Mucosa of rectum (tissue), 2 donors: ENCODE data around the gene GRIP2.
A peak's percentile ranks its signal among the peaks of the same experiment; 100 is the strongest.

Source experiments
- H3K27ac ChIP-seq, 2 donors: one replicate each; pipeline ENCODE4 v1.7.0; 2013; ENCODE audit warnings: inconsistent platforms in 2 of 2, low read depth in 2 of 2, low read length in 2 of 2
- H3K27me3 ChIP-seq, 2 donors: one replicate each; pipeline ENCODE4 v1.7.0; 2013; ENCODE audit warnings: low read length in 2 of 2; ENCODE audit not compliant: control insufficient read depth in 2 of 2, insufficient read depth in 2 of 2
- H3K36me3 ChIP-seq, 2 donors: one replicate each; pipeline ENCODE4 v1.7.0; 2013; ENCODE audit warnings: low read length in 2 of 2; ENCODE audit not compliant: control insufficient read depth in 2 of 2, insufficient read depth in 2 of 2
- H3K4me1 ChIP-seq, 2 donors: one replicate each; pipeline ENCODE4 v1.7.0; 2013; ENCODE audit warnings: low read length in 2 of 2, mild to moderate bottlenecking in 1 of 2; ENCODE audit not compliant: control insufficient read depth in 2 of 2, insufficient read depth in 2 of 2
- H3K4me3 ChIP-seq, 2 donors: one replicate each; pipeline ENCODE4 v1.7.0; 2013; ENCODE audit warnings: low read length in 2 of 2
- H3K9ac ChIP-seq, 2 donors: one replicate each; pipeline ENCODE4 v1.7.0; 2013; ENCODE audit warnings: low read length in 2 of 2, low read depth in 1 of 2, mild to moderate bottlenecking in 1 of 2
- H3K9me3 ChIP-seq, 2 donors: one replicate each; pipeline ENCODE4 v1.7.0; 2013; ENCODE audit warnings: low read length in 2 of 2; ENCODE audit not compliant: control insufficient read depth in 2 of 2
- donor health status: healthy.
- donor health status: Normal muscosa, but diverticular disease.

GRIP2 gene

DNA sequence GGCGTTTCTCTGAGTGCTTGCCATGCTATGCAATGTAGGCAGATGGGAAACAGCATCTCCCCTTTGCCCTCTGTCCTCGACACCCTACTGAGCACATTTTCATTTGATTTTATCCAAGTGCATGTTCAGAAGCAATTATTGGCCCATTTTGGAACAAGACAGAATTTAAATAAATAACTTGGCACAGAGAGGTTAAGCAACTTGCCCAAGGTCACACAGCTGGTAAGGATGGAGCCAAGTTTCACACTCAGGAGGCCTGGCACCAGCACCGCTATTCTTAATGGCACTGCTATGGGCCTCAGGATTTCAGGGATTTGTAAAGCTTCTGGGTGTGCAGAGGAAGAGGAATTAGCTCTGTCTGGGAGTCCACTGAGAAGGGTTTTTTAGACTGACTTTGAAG, 2.5 kb upstream of the GRIP2 start:
- Histone ChIP-seq H3K27me3 (no peaks in the 10 kb centered on the region), H3K27ac (no peak overlapping the region), H3K36me3 (no peaks in the 10 kb centered on the region), H3K4me1 (no peaks in the 10 kb centered on the region), H3K4me3 (no peak overlapping the region), H3K9me3 (no peaks in the 10 kb centered on the region), H3K9ac (no peak overlapping the region)

DNA sequence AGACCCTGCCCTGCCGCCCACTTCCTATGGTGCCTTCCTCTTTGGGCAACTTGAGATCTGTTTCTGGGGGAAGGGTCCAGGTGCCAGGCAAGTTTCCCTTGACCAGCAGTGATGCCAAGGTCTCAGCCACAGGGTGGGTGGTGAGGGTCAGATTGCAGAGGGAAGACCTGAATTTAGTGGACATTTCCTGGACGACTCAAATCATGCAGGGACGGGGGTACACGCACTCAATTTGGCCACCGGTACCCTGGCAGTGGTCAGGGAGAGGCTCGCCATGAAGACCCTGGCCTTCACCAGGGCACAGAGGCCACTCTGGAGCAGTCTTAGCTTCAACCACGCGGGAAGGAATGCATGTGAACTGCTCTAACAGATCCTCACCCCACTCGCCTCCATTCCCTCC, 1.5 kb upstream of the GRIP2 start:
- Histone ChIP-seq H3K4me3 (no peak overlapping the region), H3K27me3 (no peaks in the 10 kb centered on the region), H3K27ac (no peak overlapping the region), H3K36me3 (no peaks in the 10 kb centered on the region), H3K9ac (no peak overlapping the region), H3K4me1 (no peaks in the 10 kb centered on the region), H3K9me3 (no peaks in the 10 kb centered on the region)

DNA sequence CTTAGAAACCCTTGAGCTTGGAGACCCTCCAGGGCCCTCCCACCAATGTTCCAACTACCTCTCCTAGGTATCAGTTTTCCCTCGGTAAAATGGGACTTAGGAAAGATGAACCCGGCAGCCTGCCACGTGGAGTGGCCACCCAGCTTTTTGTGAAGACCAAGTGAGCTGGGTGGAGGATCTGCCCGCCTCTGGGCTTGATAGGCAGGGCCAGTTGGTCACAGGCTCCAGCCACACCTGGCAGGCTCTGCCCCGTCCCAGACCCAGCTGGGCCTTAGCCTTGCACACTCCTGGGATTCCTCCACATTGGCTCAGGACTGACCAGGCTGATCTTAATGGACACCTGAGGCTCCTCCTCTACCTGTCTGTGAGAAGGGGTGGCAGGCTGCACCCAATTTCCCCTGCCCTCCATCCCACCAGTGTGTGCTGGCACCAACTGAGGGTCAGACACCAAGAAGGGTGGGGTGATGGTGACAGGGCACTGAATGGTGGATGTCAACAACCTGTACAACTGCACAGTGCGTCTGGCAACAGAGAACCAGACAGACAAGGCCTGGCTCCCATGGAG, 761 bp upstream of the GRIP2 start:
- H3K9ac ChIP-seq: no peak overlapping the region
- H3K27ac ChIP-seq: no peak overlapping the region
- no peaks in the 10 kb centered on the region for H3K36me3 ChIP-seq
- H3K4me3 ChIP-seq: no peak overlapping the region
- H3K9me3 ChIP-seq: no peaks in the 10 kb centered on the region
- no peaks in the 10 kb centered on the region for H3K27me3 ChIP-seq
- H3K4me1 ChIP-seq: no peaks in the 10 kb centered on the region

DNA sequence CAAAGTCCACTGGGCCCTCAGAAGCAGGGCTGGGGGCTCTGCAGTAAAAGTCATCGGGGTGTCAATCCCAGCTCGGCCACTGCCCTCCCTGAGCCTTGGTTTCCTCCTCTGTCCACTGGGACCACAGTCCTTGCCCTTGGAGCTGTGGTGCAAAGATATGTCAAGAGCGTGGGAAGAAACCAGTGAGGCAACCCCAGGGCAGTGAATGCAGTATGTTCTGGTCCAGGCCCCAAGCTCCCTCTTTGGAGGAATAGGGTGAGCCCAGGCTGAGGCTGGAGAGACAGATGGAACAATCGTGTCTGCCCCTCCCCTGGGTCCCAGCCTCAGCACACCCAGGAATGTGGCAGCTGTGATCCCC, 779 bp downstream of the GRIP2 start:
- H3K4me3 ChIP-seq: no peak overlapping the region
- no peaks in the 10 kb centered on the region for H3K9me3 ChIP-seq
- no peaks in the 10 kb centered on the region for H3K36me3 ChIP-seq
- H3K9ac ChIP-seq: no peak overlapping the region
- no peaks in the 10 kb centered on the region for H3K27me3 ChIP-seq
- no peak overlapping the region for H3K27ac ChIP-seq
- no peaks in the 10 kb centered on the region for H3K4me1 ChIP-seq

DNA sequence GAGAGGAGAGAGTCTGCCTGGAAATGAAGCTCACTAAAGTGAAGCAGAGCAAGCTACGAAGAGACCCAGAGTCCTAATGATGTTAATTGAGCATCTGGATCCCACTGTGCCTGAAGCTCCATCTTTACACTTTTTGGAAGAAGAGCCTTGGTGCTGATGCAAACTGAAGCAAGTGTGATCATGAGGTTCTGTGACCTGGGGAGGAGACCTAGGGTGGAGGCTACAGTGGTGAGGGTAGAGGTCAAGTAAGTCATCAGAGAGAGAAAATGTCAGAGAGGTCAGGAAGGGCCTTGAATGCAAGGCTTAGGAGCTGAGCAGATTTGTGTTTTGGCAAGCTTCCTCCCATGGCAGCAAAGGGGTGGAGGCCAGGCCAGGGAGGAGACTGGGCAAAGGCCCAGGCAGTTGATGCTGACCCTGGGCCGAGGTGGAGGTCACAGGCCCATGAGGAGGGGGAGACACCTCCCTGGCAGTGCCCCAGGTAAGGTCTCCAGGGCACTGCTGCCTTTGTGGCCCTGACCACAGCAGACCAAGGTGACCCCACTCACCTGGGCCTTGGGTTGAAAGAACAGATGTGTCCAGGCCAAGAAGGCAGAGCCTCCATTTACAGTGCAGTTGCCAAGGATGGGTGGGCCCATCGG, 1.6 kb downstream of the GRIP2 start:
- Histone ChIP-seq H3K4me1 (no peaks in the 10 kb centered on the region), H3K9me3 (no peaks in the 10 kb centered on the region), H3K9ac (no peak overlapping the region), H3K27ac (no peak overlapping the region), H3K4me3 (no peak overlapping the region), H3K36me3 (no peaks in the 10 kb centered on the region), H3K27me3 (no peaks in the 10 kb centered on the region)

DNA sequence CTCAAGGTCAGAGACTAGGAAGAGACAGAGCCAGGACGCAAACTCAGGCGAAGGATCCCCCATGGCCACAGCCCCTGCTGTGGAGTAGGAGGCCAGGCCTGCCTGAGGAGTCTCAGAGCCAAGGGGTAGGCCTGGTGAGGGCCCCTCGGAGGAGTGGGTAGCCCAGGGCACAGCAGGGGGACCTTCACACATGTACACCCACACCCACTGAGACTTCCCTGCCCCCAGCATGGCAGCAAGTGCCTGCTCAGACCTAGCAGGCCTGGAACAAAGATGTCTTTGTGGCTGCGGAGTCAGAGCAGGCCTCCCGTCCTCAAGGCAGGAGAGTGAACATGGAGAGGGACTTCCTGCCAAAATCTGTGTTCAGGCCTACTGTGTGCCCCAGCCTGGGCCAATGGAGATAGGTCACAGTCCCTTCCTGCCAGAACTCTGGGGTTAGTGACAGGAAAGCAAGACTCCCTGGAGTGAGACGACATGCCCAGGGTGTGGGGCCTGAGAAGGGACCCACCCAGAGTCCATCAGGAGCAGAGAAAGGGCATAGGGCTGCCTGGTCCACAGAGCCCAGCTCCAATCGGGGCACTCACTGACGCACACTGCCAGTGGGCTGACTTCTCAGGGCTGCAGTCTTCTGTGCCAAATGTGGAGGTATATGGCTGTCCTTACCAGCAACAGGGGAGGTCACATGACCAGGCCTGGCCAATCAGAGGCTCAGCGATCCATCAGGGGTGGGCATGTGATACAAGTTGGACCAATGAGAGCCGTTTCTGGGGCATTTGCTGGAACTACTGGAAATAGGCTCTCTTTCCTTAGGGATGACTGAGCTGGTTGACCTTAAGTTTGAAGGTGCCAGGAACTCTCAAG, 2.3 kb downstream of the GRIP2 start:
- Histone ChIP-seq H3K27me3 (no peaks in the 10 kb centered on the region), H3K36me3 (no peaks in the 10 kb centered on the region), H3K9me3 (no peaks in the 10 kb centered on the region), H3K27ac (no peak overlapping the region), H3K9ac (no peak overlapping the region), H3K4me3 (no peak overlapping the region), H3K4me1 (no peaks in the 10 kb centered on the region)

DNA sequence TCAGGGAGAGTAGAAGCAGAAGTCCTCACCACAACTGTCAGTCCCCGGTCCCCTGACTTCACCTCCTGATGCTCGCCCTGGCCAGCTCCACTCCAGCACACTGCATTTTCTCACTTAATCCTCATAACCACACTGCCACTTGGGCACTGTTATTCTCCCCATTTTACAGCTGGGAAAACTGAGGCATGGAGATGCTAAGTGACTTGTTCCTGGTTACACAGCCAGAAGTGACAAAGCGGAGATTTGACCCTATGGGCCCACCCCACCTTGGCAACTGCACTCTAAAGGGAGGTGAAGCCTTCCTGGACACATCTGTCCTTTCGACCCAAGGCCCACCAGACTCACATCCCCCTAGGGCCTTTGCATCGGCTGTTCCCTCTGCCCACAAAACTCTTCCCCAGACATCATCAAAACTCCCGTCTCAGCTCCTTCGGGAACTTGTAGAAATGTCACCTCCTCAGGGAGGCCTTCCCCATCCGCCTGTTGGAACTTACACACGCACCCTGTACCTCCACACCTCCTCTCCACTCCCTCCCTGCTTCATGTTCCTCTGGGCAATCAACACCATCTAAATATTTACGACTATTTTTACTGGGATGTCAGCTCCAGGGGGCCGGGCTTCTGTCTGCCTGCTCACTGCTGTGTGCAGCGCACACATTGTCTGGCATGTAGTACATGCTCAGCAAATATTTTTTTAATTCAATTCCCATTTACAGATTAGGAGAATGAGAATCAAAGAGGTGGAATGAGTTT, 3.1 kb downstream of the GRIP2 start:
- no peaks in the 10 kb centered on the region for H3K36me3 ChIP-seq
- H3K27me3 ChIP-seq: no peaks in the 10 kb centered on the region
- H3K27ac ChIP-seq: peak overlapping the region in 1 of 2 donors; percentile 9
- no peaks in the 10 kb centered on the region for H3K9me3 ChIP-seq
- H3K4me3 ChIP-seq: no peak overlapping the region
- H3K9ac ChIP-seq: no peak overlapping the region
- no peaks in the 10 kb centered on the region for H3K4me1 ChIP-seq

DNA sequence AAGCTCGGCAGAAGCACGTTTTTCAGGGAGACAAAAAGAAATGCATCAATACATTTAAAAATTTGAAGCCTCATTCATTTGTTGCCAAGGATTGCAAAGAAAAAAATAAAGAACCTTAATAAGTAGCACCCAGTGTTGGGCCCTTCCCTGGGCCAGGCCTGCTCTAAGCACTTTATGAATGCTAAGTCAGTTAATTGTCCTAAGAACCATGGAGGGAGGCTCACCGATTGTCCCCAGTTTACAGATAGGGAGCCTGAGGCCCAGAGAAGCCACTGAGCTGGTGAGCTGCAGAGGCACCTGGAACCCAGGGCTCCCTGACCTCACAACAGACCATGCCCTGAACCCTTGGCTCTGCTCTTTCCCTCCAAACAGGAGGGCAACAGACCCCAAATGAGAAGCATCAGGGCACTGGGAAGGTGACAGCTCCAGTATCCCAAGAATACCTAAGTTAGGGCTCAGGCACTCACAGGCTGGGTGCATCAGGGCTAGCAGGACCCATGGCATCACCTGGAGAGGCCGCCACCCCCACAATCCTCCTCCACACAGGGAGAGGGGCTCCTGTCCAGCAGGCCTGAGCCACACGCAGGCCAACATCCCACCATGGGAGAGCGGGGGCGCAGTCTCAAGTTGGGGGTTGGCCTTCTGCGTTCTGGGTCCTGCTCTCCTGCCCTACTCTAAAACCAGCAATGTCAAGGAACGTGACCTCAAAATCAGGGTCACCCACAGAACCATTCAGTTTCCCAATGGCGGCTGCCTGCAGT, 3.9 kb downstream of the GRIP2 start:
- Histone ChIP-seq H3K27ac (no peak overlapping the region), H3K9me3 (no peaks in the 10 kb centered on the region), H3K36me3 (no peaks in the 10 kb centered on the region), H3K9ac (no peak overlapping the region), H3K4me3 (no peak overlapping the region), H3K4me1 (no peaks in the 10 kb centered on the region), H3K27me3 (no peaks in the 10 kb centered on the region)

DNA sequence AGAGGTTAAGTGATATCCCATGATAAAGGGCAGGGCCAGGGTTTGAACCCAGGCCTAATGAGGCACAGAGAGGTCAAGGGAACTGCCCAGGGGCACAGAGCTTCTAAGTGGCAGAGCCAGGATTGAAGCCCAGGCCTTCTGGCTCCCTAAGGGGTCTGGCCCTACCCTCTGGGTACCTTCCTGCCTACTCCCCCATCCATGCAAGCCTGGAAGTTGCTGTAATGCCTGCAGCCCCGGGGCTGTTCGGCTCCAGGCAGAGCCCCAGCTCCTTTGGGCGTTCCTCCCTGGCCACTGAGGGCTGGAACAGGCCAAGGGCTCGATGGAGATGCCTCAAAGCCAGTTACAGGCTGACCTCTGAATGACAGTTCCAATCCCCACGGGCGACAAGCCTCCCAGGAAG, 4.5 kb downstream of the GRIP2 start:
- Histone ChIP-seq H3K9ac (no peak overlapping the region), H3K27me3 (no peaks in the 10 kb centered on the region), H3K4me3 (no peak overlapping the region), H3K9me3 (no peaks in the 10 kb centered on the region), H3K4me1 (no peaks in the 10 kb centered on the region), H3K36me3 (no peaks in the 10 kb centered on the region), H3K27ac (no peak overlapping the region)
